VCaP (cell line): ENCODE measurements around the gene ZNF496.

Experiments
- H3K27ac ChIP-seq: fragments of 450-650 bp; 2 replicates; pipeline ENCODE4 v1.5.1; 2017
- CTCF ChIP-seq: fragments of 450-650 bp; conservative IDR thresholded peaks from 2 replicates; pipeline ENCODE4 v1.5.1; 2017; ENCODE audit warnings: mild to moderate bottlenecking, moderate library complexity

The ZNF496 gene

GRCh38 chr1:247331172-247331524 lies 519 bp downstream of the ZNF496 start:
- TF ChIP-seq CTCF = no peak
- peak overlapping the region; percentile 83 for H3K27ac ChIP-seq

- no peak for TF ChIP-seq CTCF
- peak overlapping the region; percentile 83 for H3K27ac ChIP-seq
Measured at GRCh38 chr1:247330548-247331171, 1.0 kb downstream of the ZNF496 start.

DNA sequence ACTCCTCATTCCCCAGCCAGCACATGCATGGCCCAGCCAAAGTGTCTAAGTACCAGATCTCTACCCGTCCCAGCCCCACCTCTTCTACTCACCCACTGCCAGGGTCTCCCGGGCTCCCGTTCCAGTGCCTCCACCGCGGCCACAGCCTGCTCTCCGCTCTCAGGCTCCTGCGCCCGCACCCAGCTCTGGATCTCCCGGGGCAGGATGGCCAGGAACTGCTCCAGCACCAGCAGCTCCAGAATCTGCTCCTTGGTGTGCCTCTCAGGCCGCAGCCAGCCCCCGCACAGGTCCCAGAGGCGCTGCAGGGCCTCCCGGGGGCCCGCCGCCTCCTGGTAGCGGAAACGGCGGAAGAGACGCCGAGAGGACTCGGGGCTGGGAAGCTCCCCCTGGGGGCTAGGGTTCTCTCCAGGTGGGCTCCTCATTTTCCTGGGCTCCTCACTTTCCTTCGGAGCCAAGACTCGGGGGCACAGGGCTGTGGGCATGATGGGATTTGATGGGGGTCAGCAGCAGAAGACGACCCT lies 2.5 kb downstream of the ZNF496 start:
- H3K27ac ChIP-seq = no peak overlapping the region
- no peak for TF ChIP-seq CTCF

DNA sequence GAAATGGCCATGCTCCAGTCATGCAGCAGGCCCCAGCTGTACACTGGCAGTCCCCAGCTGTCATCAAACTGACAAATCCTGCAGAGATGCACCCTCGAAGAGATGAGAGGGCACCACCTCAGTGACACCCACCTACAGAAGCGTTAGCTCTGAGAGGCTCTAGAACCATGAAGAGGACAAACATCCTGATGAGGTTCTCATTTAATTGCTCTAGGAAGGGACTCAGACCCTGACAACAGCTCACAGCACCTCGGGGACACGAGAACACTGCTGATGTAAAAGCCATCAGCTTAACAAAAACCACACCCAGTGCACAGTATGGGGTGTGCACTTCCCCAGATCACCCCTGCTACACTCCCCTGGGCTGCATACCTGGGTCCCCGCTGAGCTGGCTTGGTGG lies 3.4 kb downstream of the ZNF496 start:
- no peak overlapping the region for H3K27ac ChIP-seq
- TF ChIP-seq CTCF = no peak

DNA sequence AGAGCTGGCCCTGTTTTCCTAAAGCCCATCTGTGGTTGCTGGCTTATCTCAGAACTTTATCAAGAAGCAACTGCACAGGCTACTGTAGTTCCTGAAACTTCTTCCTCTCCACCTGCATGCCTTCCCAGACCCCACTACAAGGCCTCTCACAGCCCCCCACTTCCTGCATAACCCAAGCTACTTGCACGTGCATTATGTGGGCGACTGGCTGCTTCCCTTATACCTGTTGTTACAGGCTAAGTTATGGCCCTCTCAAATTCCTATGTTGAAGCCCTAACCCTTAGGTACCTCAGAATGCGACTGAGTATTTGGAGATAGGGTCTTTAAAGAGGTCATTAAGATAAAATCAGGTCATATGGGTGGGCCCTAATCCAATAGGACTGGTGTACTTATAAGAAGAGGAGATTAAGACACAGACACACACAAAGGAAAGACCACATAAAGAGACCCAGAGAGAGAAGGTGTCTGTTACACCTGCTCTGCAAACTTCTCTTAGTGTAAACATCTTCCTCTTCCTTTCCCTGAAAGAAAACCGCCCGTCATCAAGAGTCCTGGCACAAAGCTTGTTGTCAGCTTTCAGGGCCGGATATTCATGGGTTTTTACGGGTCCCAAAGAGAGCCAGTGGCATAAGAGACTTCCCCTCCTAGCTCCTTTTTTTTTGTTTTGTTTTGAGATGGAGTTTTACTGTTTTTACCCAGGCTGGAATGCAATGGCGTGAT lies 5.1 kb downstream of the ZNF496 start:
- no peak overlapping the region; the same call in 1 of the 2 replicates for H3K27ac ChIP-seq
- no peak for TF ChIP-seq CTCF

DNA sequence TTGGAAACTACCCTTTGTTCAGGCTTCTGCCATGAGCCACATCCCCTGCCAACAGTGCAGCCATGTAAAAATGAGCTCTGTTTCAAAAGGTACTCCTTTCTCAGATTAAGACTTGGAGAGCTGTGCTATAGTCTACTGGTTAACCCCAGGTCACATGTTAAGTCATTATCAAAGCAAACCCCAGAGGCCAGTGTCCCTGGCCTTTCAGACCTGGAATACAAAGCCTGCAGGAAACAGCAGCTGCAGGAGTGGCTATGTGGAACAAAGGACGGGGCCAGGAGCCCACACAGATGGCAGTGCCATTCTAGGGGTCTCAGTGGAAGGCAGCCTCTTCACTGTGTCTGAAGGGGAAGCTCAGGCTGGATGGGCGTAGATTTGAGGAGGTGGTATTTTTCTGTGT lies 6.7 kb downstream of the ZNF496 start:
- no peak for TF ChIP-seq CTCF
- no peak overlapping the region for H3K27ac ChIP-seq

DNA sequence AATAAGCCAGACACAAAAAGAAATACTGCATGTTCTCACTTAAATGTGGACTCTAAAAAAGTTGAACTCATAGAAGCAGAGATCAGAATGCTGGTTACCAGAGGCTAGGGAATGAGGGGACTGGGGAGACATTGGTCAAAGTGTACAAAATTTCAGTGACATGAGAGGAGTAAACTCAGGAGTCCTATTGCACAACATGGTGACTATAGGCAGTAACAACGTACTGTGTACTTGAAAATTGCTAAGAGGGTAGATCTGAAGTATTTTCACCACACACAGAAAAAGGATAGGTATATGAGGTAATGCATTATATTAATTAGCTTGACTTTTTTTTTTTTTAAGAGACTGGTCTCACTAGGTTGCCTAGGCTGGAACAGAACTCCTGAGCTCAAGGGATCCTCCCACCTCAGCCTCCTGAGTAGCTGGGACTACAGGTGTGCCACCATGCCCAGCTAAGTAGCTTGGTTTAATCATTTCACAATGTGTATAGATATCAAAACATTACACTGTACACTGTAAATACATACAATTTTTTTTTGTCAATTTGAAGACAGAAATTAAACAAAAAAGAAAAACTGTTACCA lies 7.4 kb downstream of the ZNF496 start:
- H3K27ac ChIP-seq = no peak overlapping the region
- no peak for TF ChIP-seq CTCF
